Left ventricle myocardium superior (tissue), 1 donor: Measurements from ENCODE around the gene SEMA3E. TPM values are rescaled to one million over a fixed set of nuclear protein-coding genes. Genes with fewer than 3 reads are reported as not detected.
"Not testable (repeated sequence)": the region's sequence is repeated elsewhere in the genome, so short reads cannot be mapped to it uniquely, and the experiment has no call there.

Experiments used
- ATAC-seq: fragments of 200-7000 bp; cut with Tn5 transposase; one replicate; pipeline ENCODE4 v1.9.1; 2020; ENCODE audit warnings: mild to moderate bottlenecking, moderate library complexity
- DNase-seq: peaks from one replicate; pipeline ENCODE4 v3.0.0-alpha.2; 2020
- intact Hi-C: fragments of 100-400 bp; cut with micrococcal nuclease; formaldehyde crosslinking; loops from one replicate; pipeline ENCODE4 v1.11.0; 2022
- total RNA-seq: library from RNA; stranded (reverse); fragmentation: NEBNext Ultra II Directional; extraction: Animal tissue kit (Norgen Biotek cat#: 25700); gene quantifications from one replicate; pipeline ENCODE4 v1.2.1, GENCODE V29; 2021
- donor health status: DM: no; HTN: yes; CAD: no; lungs with severe emphysema.

The SEMA3E gene
- total RNA-seq, 1 donor from 2014 or later, result 0.12 TPM

- ATAC-seq (no peak), DNase-seq (no peak)
Measured at GRCh38 chr7:83466187-83466923, 182.6 kb downstream of the SEMA3E start.

GRCh38 chr7:83465643-83466042 is 183.3 kb downstream of the SEMA3E start:
- intact Hi-C loops, result no loop called here
- DNase-seq (no peak), ATAC-seq (no peak)

More at GRCh38 chr7:83466187-83466923, 182.6 kb downstream of the SEMA3E start:
- intact Hi-C loops, result no loop called here

- ATAC-seq, intact Hi-C loops, DNase-seq: not testable (repeated sequence)
Measured at GRCh38 chr7:83461820-83462219, 187.1 kb downstream of the SEMA3E start.

DNA sequence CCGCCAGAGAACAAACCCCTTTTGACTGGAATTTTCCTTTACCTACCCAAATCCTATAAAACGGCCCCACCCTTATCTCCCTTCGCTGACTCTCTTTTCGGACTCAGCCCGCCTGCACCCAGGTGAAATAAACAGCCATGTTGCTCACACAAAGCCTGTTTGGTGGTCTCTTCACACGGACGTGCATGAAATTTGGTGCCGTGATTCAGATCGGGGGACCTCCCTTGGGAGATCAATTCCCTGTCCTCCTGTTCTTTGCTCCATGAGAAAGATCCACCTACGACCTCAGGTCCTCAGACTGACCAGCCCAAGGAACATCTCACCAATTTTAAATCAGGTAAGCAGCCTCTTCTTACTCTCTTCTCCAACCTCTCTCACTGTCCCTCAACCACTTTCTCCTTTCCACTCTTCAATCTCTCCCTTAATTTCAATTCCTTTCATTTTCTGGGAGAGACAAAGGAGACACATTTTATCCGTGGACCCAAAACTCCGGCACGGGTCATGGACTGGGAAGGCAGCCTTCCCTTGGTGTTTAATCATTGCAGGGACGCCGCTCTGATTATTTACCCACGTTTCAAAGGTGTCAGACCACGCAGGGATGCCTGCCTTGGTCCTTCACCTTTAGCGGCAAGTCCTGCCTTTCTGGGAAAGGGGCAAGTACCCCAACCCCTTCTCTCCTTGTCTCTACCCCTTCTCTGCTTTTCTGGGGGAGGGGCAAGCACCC is 188.8 kb downstream of the SEMA3E start:
- DNase-seq, intact Hi-C loops, ATAC-seq: not testable (repeated sequence)

DNA sequence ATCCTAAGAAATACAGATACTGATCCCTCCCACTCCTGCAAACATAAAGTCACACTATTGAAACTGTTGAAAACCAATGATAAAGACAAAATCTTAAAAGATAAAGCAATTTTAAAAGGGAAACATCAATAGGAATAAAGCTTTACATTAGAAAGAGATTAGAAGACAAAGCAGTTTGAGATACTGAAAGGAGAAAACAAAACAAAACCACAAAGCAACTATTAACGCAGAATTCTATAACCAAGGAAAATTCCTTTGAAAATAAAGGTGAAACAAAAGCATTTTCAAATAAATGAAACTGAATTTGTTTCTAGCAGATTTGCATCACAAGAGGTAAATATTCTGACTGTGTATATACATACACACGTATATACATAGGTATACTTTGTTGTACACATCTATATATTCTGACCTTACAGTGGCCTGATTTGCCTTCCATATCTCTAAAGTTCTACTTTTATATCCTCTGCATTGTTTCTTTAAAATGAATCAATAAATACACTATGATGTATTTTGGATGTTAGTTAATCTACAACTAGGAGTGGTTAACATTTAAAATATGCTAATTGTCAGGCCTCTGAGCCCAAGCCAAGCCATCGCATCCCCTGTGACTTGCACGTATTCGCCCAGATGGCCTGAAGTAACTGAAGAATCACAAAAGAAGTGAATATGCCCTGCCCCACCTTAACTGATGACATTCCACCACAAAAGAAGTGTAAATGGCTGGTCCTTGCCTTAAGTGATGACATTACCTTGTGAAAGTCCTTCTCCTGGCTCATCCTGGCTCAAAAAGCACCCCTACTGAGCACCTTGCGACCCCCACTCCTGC is 189.6 kb downstream of the SEMA3E start:
- intact Hi-C loops, DNase-seq, ATAC-seq: not testable (repeated sequence)

- ATAC-seq, result no peak
- intact Hi-C loops, result no loop called here
Measured at GRCh38 chr7:83457022-83457892, 191.7 kb downstream of the SEMA3E start.

DNA sequence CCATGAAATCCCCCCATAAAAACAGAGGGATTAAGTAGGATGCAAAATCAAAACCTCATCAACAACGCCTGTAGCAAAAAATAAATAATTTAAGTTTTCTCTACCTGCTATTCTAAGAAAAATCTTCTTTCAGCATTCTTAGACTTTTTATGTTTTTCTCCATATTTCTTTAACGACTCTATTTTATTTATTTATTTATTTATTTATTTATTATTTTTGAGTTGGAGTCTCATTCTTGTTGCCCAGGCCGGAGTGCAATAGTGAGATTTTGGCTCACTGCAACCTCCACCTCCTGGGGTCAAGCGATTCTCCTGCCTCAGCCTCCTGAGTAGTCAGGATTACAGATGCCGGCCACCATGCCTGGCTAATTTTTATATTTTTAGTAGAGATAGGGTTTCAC is 192.5 kb downstream of the SEMA3E start:
- DNase-seq (no peak), ATAC-seq (no peak)
- intact Hi-C loops, result no loop called here

More at GRCh38 chr7:83457022-83457892, 191.7 kb downstream of the SEMA3E start:
- DNase-seq, result no peak

DNA sequence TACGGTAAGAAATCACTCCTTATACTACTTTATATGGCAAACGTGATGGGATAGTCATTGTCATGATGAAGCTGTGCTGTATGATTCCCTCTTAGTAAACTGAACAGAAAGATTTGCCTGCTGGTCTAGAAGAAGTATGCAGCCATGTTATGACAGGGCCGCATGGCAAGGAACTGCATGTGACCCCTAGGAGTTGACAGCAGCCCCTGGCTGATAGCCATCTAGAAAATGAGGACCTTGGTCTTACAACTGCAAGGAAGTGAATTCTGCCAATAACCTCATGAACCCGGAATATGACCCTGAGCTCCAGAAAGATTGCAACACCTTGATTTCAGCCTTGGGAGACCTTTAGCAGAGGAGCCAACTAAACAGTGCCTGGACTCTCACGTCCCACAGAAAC is 193.3 kb downstream of the SEMA3E start:
- intact Hi-C loops, result no loop called here
- ATAC-seq, result no peak
- DNase-seq, result no peak

DNA sequence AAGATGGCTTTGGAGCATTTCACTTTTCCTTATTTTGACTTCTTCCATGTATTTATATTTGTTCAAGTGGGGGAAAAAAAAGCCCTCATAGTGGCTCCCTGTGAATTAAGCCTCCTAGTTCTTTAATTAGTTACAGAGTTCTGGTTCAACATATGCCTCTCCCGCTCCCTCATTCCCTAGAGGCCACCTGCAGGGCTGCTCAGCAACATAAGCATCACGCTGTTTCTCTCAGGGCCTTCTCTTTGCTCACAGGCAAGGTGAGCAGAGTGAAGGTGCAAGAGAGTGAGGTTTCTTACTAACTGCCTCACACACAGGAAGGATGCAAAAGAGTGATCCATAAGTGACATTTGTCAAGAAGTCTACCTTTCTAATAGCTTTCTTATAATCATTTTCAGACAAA is 196.7 kb downstream of the SEMA3E start:
- DNase-seq, result no peak
- ATAC-seq, result no peak
- intact Hi-C loops, result no loop called here

GRCh38 chr7:83451501-83452045 is 197.4 kb downstream of the SEMA3E start:
- no peak for DNase-seq
- no peak for ATAC-seq
- intact Hi-C loops, result no loop called here

DNA sequence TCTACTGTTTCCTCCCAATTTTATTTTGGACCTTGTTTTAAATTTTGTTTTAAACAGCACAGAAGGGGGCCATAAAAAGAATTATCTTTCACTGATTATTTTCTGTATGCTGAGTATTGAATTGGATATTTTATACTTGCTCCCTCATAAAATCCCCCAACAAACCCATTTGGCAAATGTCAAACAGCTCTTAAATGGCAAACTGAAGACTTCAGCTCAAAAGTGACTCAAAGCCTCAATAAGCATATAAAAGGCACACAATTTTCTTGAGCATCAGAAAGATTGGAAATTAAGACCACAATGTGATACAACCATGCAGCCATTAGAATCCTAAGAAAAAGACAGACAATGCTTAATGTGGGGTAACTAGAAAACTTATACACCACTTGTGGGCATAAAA is 199.2 kb downstream of the SEMA3E start:
- intact Hi-C loops, result no loop called here
- no peak for ATAC-seq
- DNase-seq, result no peak

DNA sequence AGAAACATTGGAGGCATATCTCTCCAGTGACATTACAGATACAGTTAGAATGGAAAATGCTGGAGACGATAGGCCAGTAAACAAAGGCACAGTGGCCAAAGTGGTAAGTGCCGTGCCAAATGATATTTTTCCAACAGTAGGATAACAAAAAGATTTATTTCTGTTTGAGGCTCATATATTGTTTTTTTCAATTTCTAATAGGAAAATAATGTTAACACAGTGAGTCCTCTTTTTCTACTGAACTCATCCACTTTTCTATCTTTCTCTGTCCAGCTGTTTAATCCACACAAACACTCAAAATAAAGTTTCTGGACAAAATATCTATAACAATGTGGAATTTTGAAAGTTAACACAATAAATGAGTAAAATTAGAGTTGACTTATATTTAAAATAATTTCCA is 201.3 kb downstream of the SEMA3E start:
- intact Hi-C loops, result no loop called here
- DNase-seq, result no peak
- ATAC-seq, result no peak

- intact Hi-C loops, result no loop called here
- no peak for DNase-seq
- ATAC-seq, result no peak
Measured at GRCh38 chr7:83446102-83446669, 202.8 kb downstream of the SEMA3E start.

DNA sequence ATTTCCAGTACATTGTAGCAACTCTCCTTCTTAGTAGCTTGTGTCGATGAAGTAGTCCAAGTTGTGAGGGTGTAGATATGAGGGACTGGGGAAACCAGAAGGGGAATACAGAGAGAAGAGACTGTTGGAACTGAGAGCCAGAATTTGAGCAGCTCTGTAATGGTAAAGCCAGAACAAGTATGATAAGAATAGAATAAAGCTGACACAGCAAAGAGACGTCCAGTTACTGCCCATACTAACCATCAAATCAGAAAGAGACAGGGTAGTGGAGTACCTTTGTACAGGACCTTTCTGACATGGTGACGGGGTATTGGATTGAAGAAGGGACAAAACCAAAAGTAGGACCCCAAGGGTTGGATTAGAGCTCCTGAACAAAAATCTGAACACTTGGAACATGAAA is 206.0 kb downstream of the SEMA3E start:
- ATAC-seq (no peak), DNase-seq (no peak)
- intact Hi-C loops, result no loop called here

GRCh38 chr7:83439026-83439425 is 209.9 kb downstream of the SEMA3E start:
- intact Hi-C loops, result no loop called here
- no peak for DNase-seq
- no peak for ATAC-seq

- DNase-seq, intact Hi-C loops, ATAC-seq: not testable (repeated sequence)
Measured at GRCh38 chr7:83430289-83430688, 218.7 kb downstream of the SEMA3E start.

DNA sequence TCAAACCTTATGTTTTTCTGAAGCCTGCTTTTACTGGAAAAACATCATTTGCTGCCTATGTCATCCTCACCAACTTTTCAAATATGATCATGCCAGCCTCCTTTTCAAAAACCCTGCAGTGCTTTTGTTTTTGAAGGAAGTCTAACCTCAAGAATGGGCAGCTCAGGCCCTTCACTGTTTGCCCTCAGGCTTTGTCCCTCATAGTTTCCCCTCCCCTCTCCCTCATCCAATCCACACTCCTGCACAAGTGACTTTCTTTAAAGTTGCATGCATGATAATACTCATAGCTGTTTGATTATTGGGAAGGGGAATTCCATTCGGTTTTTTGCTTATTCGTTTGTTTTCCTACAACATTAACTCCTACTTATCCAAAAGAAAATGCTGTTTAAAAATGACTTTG is 219.4 kb downstream of the SEMA3E start:
- ATAC-seq (no peak), DNase-seq (no peak)
- intact Hi-C loops, result no loop called here

DNA sequence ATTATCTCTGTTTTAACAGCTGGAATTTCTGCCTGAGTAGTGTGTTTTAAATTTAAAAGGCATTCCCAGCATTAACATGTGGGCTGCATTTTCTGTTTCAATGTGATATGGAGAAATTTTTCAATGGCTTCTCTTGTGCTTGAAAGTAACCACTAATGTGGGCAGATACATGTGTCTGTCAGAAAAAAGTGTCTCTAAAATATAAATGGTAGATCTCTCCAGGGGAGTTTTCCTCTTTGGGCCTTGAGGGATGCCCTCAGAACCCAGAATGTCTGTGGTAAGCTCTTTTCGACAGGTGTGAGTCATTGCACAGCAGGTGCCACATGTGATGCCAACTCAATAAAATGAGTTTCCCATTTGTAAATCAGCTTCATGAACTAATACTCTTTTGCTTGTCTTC is 221.1 kb downstream of the SEMA3E start:
- intact Hi-C loops, result no loop called here
- no peak for ATAC-seq
- DNase-seq, result no peak
